ENCODE data around the gene TTC34. TPM values are rescaled to one million over a fixed set of nuclear protein-coding genes. Genes with fewer than 3 reads are reported as not detected.

Gene TTC34
- polyA plus RNA-seq, 1 of the 3 experiments (the other 2 are of a cell fraction), result 0.16 TPM

DNA sequence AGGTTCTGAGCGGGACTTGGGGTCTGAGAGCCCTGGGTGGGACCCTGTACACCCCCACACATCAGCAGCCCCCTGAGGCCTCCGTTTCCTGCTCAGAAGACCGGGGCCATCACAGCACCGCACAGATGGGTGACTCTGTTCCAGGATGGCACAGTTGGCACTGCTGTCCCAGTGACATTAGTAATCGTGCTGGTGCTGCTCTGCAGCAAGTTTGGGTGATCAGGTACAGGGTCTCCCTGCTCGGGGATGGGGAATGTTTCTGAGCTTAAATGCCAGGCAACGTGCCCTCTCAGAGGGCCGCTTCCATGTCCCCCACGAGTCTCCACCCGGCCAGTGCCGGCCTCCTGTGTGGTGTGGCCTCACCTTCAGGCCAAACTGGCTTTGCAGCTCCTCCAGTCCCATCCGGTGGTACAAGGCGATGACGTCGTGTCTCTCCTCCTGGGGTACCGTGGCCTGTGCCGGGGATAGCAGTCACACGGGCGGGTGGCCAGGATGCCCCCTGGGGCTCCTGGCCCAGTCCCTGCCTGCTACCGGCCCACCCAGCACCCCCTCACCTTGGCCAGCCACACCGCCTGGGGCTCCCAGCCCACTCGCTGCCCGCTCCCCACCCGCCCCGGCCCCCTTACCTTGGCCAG lies 197.9 kb downstream of the TTC34 start:
- H3K4me1 ChIP-seq (ENCODE audit: control insufficient read depth in 1 of 2, insufficient read depth in 2 of 2, low read depth in 1 of 2, low read length in 1 of 2), result no peaks in the 10 kb centered on the region; a peak in 1 of 4 replicates
- H3K27me3 ChIP-seq (ENCODE audit: insufficient read depth), result no peaks in the 10 kb centered on the region
- no peak overlapping the region for H3K4me2 ChIP-seq
- no peak overlapping the region for H3K9ac ChIP-seq
- ChIA-PET CTCF (interaction anchor here (1.2 kb wide), 1 partner anchor 10 kb away, joined by 5 read pairs; no protein-coding TSS in a partner anchor), POLR2A (no interaction called here)
- H3K79me2 ChIP-seq (ENCODE audit: insufficient read depth), result no peaks in the 10 kb centered on the region
- H2AFZ ChIP-seq (ENCODE audit: low read depth), result no peak overlapping the region
- H3K27ac ChIP-seq (ENCODE audit: low read depth in 2 of 2, low read length in 1 of 2), result no peak overlapping the region
- WGBS (ENCODE audit: low lambda C conversion rate), result 100% methylated on average over 3 of the region's 25 CpGs
- H3K9me3 ChIP-seq, result no peaks in the 10 kb centered on the region
- no peaks in the 10 kb centered on the region for H3F3A ChIP-seq (replicated peaks; ENCODE audit: insufficient read depth)
- H3K4me3 ChIP-seq (ENCODE audit: low read depth in 2 of 2, low read length in 1 of 2), result no peak overlapping the region
- no peaks in the 10 kb centered on the region for H3K36me3 ChIP-seq (replicated peaks in 1 of 2; ENCODE audit: control insufficient read depth in 1 of 2, insufficient read depth in 2 of 2, low read length in 1 of 2)
- DNase-seq, result peak; percentile 21
- no peaks in the 10 kb centered on the region for H4K20me1 ChIP-seq (ENCODE audit: insufficient read depth)
- TF ChIP-seq NRF1 (IDR thresholded peaks at IDR 0.05; ENCODE audit: low read depth, low read length), result no peak
- TF ChIP-seq EZH2phosphoT487 (IDR thresholded peaks at IDR 0.05; ENCODE audit: borderline replicate concordance, low read depth), result no peak
- no peak for TF ChIP-seq FOSL2 (IDR thresholded peaks at IDR 0.05; ENCODE audit: borderline replicate concordance, low read depth)
- TF ChIP-seq, protein P1, sequence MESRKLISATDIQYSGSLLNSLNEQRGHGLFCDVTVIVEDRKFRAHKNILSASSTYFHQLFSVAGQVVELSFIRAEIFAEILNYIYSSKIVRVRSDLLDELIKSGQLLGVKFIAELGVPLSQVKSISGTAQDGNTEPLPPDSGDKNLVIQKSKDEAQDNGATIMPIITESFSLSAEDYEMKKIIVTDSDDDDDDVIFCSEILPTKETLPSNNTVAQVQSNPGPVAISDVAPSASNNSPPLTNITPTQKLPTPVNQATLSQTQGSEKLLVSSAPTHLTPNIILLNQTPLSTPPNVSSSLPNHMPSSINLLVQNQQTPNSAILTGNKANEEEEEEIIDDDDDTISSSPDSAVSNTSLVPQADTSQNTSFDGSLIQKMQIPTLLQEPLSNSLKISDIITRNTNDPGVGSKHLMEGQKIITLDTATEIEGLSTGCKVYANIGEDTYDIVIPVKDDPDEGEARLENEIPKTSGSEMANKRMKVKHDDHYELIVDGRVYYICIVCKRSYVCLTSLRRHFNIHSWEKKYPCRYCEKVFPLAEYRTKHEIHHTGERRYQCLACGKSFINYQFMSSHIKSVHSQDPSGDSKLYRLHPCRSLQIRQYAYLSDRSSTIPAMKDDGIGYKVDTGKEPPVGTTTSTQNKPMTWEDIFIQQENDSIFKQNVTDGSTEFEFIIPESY (IDR thresholded peaks at IDR 0.05; ENCODE audit: borderline replicate concordance, low read depth), result no peak
- TF ChIP-seq, protein P2, sequence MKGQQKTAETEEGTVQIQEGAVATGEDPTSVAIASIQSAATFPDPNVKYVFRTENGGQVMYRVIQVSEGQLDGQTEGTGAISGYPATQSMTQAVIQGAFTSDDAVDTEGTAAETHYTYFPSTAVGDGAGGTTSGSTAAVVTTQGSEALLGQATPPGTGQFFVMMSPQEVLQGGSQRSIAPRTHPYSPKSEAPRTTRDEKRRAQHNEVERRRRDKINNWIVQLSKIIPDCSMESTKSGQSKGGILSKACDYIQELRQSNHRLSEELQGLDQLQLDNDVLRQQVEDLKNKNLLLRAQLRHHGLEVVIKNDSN (IDR thresholded peaks at IDR 0.05; ENCODE audit: borderline replicate concordance, low read depth), result no peak
- TF ChIP-seq JUND (IDR thresholded peaks at IDR 0.05), result no peak
- TF ChIP-seq MXI1 (IDR thresholded peaks at IDR 0.05; ENCODE audit: low read depth, low read length), result no peak
- H3K9me2 ChIP-seq, result no peaks in the 10 kb centered on the region

DNA sequence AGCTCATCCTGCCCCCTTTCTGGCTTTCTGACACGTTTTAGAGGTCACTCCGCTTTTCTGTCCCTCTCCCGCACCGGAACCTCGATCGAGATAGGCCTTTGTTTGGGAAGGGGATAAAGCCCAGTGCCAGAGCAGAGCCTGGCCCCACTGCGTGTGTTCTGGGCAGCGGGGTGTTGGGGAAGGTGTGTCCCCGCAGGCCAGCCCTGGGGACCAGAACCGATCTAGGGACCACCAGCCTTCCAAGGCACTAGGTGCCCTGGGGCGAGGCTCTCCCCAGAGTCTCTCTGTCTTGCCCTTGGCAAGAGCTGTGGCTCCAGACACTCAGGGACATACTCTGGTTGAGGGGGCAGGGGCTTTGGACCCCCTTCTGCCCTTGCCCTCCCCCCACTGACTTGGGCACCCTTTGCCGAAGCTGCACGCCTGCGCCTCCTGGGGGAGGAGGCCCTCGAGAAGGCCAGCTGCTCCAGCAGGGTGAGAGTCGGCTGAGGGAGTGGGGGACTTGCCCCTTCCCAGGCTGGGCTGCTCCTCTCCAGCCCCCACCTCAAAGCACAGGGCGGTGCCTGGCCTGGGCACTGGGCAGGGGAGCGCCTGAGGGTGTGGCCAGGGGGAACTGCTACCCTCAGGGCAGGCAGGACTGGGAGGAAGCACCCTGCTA lies 198.5 kb downstream of the TTC34 start:
- Histone ChIP-seq H2AFZ (ENCODE audit: low read depth) (no peak overlapping the region), H3K9me2 (no peaks in the 10 kb centered on the region), H3K9me3 (no peaks in the 10 kb centered on the region), H3K9ac (no peak overlapping the region), H3K4me3 (ENCODE audit: low read depth in 2 of 2, low read length in 1 of 2) (no peak overlapping the region), H4K20me1 (ENCODE audit: insufficient read depth) (no peaks in the 10 kb centered on the region), H3K79me2 (ENCODE audit: insufficient read depth) (no peaks in the 10 kb centered on the region), H3K4me2 (no peak overlapping the region), H3K36me3 (replicated peaks in 1 of 2; ENCODE audit: control insufficient read depth in 1 of 2, insufficient read depth in 2 of 2, low read length in 1 of 2) (no peaks in the 10 kb centered on the region), H3K4me1 (ENCODE audit: control insufficient read depth in 1 of 2, insufficient read depth in 2 of 2, low read depth in 1 of 2, low read length in 1 of 2) (no peaks in the 10 kb centered on the region; a peak in 1 of 4 replicates), H3K27ac (ENCODE audit: low read depth in 2 of 2, low read length in 1 of 2) (no peak overlapping the region), H3K27me3 (ENCODE audit: insufficient read depth) (no peaks in the 10 kb centered on the region), H3F3A (replicated peaks; ENCODE audit: insufficient read depth) (no peaks in the 10 kb centered on the region)
- POLR2A ChIA-PET, result interaction anchor here (0.6 kb wide), 1 partner anchor 14 kb away, joined by 4 read pairs; no protein-coding TSS in a partner anchor
- TF ChIP-seq TCF12 (IDR thresholded peaks at IDR 0.05), result no peak
- TF ChIP-seq TAF1 (IDR thresholded peaks at IDR 0.05; ENCODE audit: borderline replicate concordance, low read depth, low read length), result no peak
- TF ChIP-seq SIN3A (IDR thresholded peaks at IDR 0.05; ENCODE audit: borderline replicate concordance, low read depth, low read length), result no peak
- TF ChIP-seq RCOR1 (IDR thresholded peaks at IDR 0.05; ENCODE audit: low read length), result no peak
- TF ChIP-seq RAD21 (IDR thresholded peaks at IDR 0.05; ENCODE audit: low read length), result no peak
- TF ChIP-seq NFIC (IDR thresholded peaks at IDR 0.05; ENCODE audit: borderline replicate concordance), result no peak
- no peak for TF ChIP-seq MEF2A (IDR thresholded peaks at IDR 0.05; ENCODE audit: borderline replicate concordance, low read depth)
- TF ChIP-seq FOXM1 (IDR thresholded peaks at IDR 0.05; ENCODE audit: low read depth), result no peak
- TF ChIP-seq JUND (IDR thresholded peaks at IDR 0.05), result no peak
- CTCF ChIA-PET, result no interaction called here
- 52% methylated on average over 13 of the region's 18 CpGs for WGBS (ENCODE audit: low lambda C conversion rate)
- DNase-seq, result peak; percentile 17
